Omental fat pad (tissue), 4 donors: ENCODE results near the gene GPER1. TPM values are rescaled to one million over a fixed set of nuclear protein-coding genes. Genes with fewer than 3 reads are reported as not detected.
"Not testable (repeated sequence)": the region's sequence is repeated elsewhere in the genome, so short reads cannot be mapped to it uniquely, and the experiment has no call there.

Experiments used
- ATAC-seq: fragments of 150-250 bp; one replicate; pipeline ENCODE4 v1.9.1; 2016; ENCODE audit warnings: mild to moderate bottlenecking, moderate library complexity; ENCODE audit not compliant: low FRiP score
- DNase-seq: peaks from one replicate; pipeline ENCODE4 v3.0.0-alpha.2; 2019; ENCODE audit warnings: low spot score
- CTCF ChIP-seq, 3 donors: fragments of 450-650 bp; IDR thresholded peaks; one replicate each; pipeline ENCODE4 v1.5.1; 2016 to 2017; ENCODE audit warnings: antibody characterized with exemption in 3 of 3, mild to moderate bottlenecking in 3 of 3, moderate library complexity in 2 of 3
- total RNA-seq, 4 donors: library from RNA; depleted of rRNA; stranded (reverse); fragments of >200 nt; gene quantifications; one replicate each; pipeline ENCODE4 v1.1.0, GENCODE V29; 2016

Gene GPER1
- total RNA-seq, 4 donors from 2014 or later, result 3.2 to 18.9 (median 4.1) TPM

DNA sequence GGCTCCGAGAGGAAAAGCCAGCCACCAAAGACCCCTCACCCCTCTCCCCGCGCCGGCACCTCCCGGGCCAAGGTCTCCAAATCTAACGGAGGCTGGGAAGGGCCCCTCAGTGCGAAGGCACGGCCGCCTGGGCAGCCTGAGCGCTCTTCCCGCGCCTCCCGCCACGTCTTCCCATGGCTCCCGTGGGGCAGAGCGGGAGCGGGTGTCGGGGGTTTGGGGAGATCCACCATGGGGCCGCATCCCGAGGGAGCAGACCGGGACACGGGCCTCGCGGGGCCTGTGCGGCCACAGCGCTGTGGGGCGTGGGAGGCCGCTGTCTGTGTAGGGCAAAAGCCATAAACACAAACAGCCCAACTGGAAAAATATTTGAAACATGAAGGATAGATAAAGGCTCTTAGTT lies 22.4 kb downstream of the GPER1 start:
- ATAC-seq, result no peak
- no peak for DNase-seq
- no peak for TF ChIP-seq CTCF (IDR thresholded peaks at IDR 0.05)

- no peak for TF ChIP-seq CTCF (IDR thresholded peaks at IDR 0.05)
- no peak for ATAC-seq
- no peak for DNase-seq
Observed at GRCh38 chr7:1111156-1111555, 23.2 kb downstream of the GPER1 start.

DNA sequence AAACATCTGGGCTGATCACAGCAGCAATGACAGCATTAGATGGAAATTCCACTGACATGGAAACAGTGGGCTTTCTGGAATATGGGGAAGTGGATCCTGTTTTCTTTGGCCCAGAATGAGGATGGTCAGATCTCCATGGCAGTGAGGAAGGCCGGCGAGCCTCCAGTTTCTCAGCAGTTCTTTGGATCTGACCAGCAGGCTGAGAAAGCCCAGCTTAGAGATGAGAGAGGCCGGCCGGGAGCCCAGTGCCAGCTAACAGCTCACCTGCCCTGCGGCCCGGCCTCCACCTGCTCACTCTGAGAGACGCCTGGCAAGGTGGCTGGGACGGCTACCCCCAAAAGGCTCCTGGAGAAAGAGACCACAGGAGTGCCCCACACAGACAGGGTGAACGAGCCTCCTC lies 24.2 kb downstream of the GPER1 start:
- ATAC-seq, result no peak
- TF ChIP-seq CTCF (IDR thresholded peaks at IDR 0.05), result no peak
- no peak for DNase-seq

- DNase-seq (no peak), ATAC-seq (no peak)
- no peak for TF ChIP-seq CTCF (IDR thresholded peaks at IDR 0.05)
Observed at GRCh38 chr7:1112625-1113547, 25.0 kb downstream of the GPER1 start.

GRCh38 chr7:1113548-1113885 lies 25.6 kb downstream of the GPER1 start:
- no peak for DNase-seq
- ATAC-seq, result peak; percentile 44
- no peak for TF ChIP-seq CTCF (IDR thresholded peaks at IDR 0.05)

GRCh38 chr7:1114088-1114487 lies 26.2 kb downstream of the GPER1 start:
- DNase-seq (no peak), ATAC-seq (no peak)
- TF ChIP-seq CTCF (IDR thresholded peaks at IDR 0.05), result no peak

DNA sequence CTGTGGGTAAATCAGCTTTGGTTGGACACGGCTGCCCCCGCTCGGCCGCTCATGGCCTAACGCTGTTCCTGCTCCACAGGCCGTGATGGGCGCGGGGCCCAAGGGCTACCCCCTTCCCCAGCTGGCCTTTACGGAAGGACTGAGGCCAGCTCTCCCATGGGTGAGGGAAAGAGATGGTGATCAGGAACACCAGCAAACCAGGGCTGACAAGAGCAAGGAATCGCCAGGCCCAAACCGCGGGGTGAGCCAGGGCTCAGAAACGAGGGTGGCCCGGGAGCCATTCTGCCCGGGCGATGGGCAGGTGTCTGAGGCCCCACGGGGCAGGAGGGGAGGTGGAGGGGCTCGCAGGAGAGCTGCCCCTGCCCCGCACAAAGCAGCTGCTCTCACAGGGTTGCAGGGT lies 26.6 kb downstream of the GPER1 start:
- DNase-seq (no peak), ATAC-seq (no peak)
- no peak for TF ChIP-seq CTCF (IDR thresholded peaks at IDR 0.05)

DNA sequence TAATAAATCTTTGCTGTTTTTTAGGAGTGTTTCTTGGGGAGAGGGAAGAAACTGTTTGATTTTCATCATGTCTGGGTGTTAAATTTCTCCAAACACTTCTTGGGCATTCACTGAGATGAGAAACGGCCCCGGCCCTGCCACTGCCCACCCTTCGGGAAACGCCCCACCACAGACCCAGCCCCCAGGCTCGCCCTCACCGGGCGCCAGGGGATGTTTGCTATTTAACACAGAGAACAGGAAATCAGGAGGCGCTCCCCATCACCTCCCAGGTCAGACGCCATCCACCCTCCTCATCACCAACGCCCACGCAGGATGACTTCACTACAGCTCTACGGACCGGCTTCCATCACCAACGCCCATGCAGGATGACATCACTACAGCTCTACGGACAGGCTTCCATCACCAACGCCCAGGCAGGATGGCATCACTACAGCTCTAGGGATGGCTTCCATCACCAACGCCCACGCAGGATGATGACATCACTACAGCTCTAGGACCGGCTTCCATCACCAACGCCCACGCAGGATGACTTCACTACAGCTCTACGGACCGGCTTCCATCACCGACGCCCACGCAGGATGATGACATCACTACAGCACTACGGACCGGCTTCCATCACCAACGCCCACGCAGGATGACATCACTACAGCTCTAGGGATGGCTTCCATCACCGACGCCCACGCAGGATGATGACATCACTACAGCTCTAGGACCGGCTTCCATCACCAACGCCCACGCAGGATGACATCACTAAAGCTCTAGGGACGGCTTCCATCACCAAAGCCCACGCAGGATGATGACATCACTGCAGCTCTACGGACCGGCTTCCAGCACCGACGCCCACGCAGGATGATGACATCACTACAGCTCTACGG lies 27.5 kb downstream of the GPER1 start:
- DNase-seq, ATAC-seq: not testable (repeated sequence)

- ATAC-seq, DNase-seq: not testable (repeated sequence)
Observed at GRCh38 chr7:1116383-1117008, 28.6 kb downstream of the GPER1 start.
